AG20443 (cell line): ENCODE data around the gene GVQW3.
"Not testable (repeated sequence)": the region's sequence is repeated elsewhere in the genome, so short reads cannot be mapped to it uniquely, and the experiment has no call there.

ENCODE experiments used
- DNase-seq: peaks from one replicate; pipeline ENCODE4 v3.0.0; 2012; ENCODE audit warnings: low spot score, mixed read lengths

The GVQW3 gene

DNA sequence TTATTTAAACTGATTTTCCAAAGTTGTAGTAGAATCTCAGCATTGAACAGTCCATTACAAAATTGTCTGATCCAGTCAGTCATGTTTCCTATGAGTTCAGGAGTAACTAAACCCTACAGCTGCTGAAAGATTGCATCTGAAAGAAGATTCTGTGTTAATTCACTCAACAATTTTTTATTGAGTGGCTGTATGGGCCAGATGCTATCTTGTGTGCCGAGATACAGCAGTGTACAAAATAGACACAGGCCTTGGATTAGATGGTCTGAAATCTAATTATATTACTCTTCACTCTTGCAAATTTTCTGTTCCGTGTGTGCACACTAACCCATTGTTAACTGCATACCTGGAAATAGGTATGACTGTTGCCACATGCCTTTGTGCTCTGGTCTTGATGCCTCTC is 7.3 kb downstream of the GVQW3 start:
- DNase-seq: no peak

- DNase-seq: no peak
Observed at GRCh38 chr11:76391021-76391420, 9.9 kb downstream of the GVQW3 start.

- no peak for DNase-seq
Observed at GRCh38 chr11:76391811-76392475, 10.8 kb downstream of the GVQW3 start.

- DNase-seq: no peak
Observed at GRCh38 chr11:76392870-76393269, 11.7 kb downstream of the GVQW3 start.

DNA sequence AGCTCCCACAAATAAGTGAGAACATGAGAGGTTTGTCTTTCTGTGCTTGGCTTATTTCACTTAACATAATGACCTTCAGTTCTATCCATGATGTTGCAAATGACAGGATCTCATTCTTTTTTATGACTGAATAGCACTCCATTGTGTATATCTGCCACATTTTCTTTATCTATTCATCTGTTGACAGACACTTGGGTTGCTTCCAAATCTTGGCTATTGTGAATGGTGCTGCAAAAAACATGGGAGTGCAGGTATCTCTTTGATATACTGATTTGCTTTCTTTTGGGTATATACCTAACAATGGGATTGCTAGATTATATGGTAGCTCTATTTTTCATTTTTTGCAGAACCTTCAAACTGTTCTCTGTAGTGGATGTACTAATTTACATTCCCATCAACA is 13.3 kb downstream of the GVQW3 start:
- DNase-seq: no peak

- DNase-seq: no peak
Observed at GRCh38 chr11:76395296-76395695, 14.2 kb downstream of the GVQW3 start.

DNA sequence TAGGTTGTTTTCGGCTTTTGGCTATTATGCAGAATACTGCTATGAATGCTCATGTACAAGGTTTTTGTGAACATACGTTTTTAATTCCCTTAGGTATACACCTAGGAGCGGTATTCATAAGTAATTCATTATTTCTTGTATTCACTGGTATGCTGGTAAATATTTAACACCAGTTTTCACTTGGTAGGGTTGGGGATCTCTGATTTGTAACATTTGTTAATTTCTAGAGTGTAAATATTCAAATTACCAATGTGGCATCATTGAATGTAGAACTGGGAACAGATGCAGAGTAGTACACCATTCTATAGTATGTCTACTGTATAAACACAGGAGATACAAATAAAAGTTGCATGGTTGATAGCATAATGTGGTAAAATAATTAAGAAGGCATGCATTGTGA is 16.3 kb downstream of the GVQW3 start:
- no peak for DNase-seq

GRCh38 chr11:76400967-76401366 is 19.8 kb downstream of the GVQW3 start:
- DNase-seq: no peak

DNA sequence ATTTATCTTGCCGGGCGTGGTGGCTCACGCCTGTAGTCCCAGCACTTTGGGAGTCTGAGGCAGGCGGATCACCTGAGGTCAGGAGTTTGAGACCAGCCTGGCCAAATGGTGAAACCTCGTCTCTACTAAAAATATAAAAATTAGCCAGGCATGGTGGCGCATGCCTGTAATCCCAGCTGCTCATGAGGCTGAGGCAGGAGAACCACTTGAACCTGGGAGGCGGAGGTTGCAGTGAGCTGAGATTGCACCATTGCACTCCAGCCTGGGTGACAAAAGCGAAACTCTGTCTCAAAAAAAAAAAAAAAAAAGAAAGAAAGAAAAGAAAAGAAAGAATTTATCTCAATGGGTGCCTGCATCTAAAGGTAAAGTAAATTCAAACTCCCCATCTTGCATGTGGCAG is 20.4 kb downstream of the GVQW3 start:
- not testable (repeated sequence) for DNase-seq

GRCh38 chr11:76406359-76406758 is 25.2 kb downstream of the GVQW3 start:
- no peak for DNase-seq

- DNase-seq: no peak
Observed at GRCh38 chr11:76408171-76408965, 27.2 kb downstream of the GVQW3 start.

DNA sequence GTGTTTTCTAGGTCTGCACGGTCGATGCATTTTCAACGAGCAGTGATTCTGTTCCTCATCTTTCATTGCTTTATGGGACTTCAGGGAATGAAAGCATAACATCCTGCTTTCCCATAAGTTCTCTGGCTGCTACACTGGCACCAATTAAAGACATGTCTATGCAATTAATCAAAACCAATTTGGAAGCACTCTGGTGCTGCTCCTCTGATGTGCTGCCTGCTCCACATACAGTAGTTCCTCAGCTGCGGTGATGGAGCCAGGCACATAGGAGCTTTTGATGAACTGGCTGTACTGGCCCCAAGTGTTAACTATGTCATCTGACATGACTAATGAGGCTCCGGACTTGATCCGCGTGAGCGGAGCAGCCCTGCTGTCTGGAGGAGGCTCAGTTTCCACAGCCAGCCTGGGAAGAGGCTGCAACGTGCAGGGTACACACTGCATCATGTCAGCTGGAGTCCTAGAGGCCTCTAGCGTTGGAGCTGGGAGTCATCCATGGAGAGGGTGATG is 29.8 kb downstream of the GVQW3 start:
- peak; percentile 35 for DNase-seq

- no peak for DNase-seq
Observed at GRCh38 chr11:76415073-76415472, 34.0 kb downstream of the GVQW3 start.

DNA sequence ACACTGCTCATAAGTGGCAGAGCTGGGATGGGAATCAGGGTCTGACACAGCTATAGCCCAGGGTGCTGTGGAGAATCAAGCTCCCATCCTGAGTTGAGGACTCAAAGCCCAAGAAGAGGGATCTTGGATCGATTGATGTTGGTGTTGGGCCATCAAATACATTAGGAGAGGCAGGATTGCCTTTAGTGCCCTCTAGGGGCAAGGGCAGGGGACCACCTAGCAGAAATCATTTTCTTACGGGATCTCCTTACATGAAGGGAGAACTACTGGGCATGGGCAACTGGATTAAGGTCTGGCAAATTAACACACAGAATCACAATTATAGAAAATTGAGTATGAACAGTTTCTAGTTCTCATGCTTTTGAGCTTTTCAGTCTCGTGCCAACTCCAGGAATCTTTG is 38.8 kb downstream of the GVQW3 start:
- DNase-seq: no peak

DNA sequence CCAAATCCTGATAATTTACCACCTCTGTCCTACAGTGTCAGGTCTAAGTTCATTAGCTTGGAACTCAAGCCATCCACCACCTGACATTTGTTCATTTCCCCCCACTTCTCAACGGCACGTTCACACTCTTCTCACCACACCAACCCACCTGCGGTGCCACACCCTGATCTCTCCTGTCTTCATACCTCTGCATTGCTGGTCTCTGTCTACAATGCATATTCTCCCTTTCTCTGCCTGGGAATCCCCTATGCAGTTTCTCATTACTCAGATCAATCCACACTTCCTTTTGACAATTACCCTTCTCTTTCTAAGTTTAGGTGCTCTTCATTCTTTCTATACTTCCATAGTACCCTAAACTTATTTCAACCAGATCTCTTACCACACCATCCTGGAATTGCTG is 43.3 kb downstream of the GVQW3 start:
- DNase-seq: no peak

DNA sequence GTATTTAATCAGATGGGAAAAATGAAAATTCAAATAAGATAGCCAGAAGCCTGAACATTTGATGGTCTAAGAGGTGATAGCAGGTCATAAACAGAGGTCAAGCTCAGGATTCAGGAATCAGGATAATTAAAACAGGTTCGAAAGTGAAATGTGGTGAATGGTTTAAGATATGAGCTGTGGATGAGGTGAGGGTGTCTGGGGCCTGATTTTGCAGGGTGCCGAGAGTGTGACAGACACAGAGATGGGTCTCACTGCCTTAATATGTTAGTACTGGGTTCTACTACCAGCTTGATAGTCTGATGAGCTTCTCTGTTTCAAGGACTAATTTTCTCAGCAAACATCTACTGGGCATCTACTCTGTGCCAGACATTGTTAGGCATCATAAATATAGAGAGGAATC is 43.8 kb downstream of the GVQW3 start:
- no peak for DNase-seq

GRCh38 chr11:76426660-76427059 is 45.5 kb downstream of the GVQW3 start:
- DNase-seq: no peak

DNA sequence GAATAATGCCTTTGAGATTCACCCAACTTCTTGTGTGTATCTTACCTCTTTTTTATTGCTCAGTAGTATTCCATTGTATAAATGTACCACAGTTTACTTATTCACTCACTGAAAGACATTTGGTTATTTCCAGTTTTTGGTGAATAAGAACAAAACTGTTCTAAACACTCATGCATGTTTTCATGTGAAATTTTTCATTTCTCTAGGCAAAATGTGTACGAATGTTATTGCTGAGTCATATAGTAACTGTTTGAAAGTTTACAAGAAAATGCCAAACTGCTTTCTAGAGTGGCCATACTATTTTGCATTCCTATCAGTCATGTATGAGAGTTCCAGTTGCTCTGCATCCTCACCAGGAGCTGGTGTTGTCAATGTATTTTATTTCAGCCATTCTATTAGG is 54.9 kb downstream of the GVQW3 start:
- no peak for DNase-seq

GRCh38 chr11:76443268-76443980 is 62.3 kb downstream of the GVQW3 start:
- DNase-seq: no peak

DNA sequence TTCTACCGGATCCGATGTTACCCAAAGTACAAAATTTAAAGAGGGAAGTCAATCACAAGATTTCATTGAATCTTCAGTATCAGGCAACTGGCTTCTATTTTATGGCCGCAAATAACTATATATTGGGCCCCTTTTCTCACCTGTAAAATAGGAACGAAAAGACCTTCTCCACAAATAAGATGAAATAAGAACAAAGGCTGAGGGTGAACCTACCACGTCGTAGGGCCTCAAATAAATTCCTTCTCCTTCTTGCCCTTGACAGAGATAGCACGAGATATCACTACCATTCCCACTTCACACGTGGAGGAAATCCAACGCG is 62.9 kb downstream of the GVQW3 start:
- DNase-seq: no peak

GRCh38 chr11:76444384-76445120 is 63.4 kb downstream of the GVQW3 start, which contains the start of gene EMSY:
Gene EMSY (plus strand): TSS chr11:76445018. CDS start chr11:76446939, 1,921 bp downstream.
- peak; percentile 97 for DNase-seq
